D341Med (cell line): ENCODE results near the gene DCDC2B.
"Not testable (repeated sequence)": the region's sequence is repeated elsewhere in the genome, so short reads cannot be mapped to it uniquely, and the experiment has no call there.

ENCODE experiments used
- DNase-seq: peaks from one replicate; pipeline ENCODE4 v3.0.0; 2012; ENCODE audit warnings: low spot score

The DCDC2B gene

DNA sequence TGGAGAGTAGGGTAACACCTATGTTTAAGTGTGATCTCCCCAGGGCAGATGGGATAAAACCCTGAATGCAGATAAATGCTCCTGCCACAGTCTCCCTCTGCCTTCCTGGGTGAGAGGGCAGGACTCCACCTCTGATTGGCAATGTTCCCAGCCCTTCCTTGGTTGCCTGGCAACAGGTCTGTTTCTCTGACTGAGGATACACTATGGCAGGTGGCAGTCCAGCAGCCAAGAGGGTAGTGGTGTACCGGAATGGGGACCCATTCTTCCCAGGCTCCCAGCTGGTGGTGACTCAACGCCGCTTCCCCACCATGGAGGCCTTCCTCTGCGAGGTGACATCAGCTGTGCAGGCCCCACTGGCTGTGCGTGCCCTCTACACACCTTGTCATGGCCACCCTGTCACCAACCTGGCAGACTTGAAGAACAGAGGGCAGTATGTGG is at the start of gene DCDC2B:
Gene DCDC2B (plus strand): TSS at position 199 of the 438 bp plus-strand sequence. CDS start 5 bp downstream, at position 204.
- DNase-seq = peak; percentile 78

DNA sequence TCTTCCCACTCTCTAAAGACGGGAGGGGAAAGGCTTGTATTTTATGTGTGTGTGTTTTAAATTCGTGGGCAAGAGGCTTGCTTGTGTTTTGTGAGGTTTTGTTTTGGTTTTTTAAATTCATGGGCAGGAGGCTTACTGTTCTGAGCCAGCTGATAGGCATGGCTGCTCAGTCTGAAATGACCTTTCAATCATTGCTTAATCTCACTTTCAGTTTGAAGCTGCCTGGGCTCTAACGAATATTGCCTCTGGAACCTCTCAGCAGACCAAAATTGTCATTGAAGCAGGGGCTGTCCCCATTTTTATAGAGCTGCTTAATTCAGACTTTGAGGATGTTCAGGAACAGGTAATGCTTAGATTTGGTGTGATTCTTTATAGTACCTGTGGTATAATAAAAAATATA is 49.7 kb upstream of the DCDC2B start:
- no peak for DNase-seq

DNA sequence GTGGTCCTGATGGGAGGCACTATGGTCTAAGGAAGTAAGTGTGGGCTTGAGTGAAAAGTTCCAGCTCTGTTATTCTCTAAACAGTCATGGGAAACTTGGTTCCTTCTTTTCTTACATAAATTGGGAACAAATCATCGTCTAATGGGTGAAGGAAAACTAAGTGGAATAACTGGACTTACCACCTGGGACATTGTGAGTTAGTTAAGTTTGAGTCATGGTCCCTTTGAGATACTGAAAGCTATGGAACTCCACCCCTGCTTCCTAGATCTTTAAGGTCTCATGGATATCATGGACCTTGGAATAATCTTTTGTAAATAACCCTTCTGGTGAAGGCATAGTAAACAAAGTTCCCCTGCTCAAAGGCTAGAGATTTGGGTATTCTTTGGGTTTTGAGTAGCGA is 45.5 kb upstream of the DCDC2B start:
- DNase-seq = no peak

DNA sequence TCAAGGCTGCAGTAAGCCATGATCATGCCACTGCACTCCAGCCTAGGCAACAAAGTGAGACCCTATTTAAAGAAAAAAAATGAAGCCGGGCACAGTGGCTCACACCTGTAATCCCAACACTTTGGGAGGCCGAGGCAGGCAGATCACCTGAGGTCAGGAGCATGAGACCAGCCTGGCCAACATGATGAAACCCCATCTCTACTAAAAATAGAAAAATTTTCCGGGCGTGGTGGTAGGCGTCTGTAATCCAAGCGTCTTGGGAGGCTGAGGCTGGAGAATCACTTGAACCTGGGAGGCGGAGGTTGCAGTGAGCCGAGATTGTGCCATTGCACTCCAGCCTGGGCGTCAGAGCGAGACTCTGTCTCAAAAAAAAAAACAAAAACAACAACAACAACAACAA is 43.3 kb upstream of the DCDC2B start:
- not testable (repeated sequence) for DNase-seq

DNA sequence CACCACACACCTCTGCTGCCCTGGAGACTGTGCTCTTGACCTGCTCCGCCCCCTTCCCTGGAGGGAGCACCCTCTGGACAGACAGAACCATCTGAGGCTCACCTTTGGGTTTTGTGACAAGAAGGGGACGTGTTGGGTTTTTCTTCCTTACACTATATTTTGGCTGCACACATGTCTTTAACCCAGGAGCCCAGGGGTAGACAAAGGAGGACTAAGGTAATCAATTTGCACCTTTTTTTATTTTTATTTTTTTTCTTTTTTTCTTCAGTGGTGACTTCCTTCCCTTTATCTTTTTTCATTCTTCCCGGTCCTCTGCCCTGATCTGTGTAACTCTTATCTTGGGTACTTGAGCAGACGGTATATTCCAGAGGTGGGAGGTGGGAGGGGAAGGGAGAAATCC is 37.9 kb upstream of the DCDC2B start:
- DNase-seq = no peak

DNA sequence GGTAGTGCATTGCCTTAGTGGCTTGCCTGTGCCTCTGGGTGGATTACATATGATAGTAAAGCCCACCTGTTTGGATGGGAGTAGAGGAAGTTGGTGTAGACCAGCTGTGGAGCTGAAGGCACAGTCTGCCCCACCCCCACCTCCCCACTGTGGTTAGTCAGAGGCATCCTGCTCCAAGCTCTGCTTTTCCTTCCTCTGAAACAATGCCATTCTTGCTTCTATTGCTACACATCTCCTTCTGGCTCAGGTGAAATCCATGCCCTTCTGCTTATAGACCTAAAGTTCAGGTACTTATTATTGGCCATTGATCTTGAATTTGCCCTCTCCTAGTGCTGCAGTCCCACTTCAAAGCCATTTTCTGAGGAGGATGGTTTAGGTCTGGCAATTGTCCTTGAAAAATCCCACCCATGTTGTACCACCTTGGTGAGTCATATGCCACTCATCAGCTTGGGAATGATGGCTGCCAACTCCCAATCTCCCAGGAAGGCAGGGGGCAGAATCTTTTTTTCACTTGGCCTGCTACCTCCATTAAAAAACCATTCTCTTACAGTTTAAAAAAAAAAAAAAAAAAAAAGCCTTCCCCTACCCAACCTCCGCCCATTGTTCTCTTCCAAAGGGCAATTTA is 36.2 kb upstream of the DCDC2B start:
- DNase-seq = no peak

DNA sequence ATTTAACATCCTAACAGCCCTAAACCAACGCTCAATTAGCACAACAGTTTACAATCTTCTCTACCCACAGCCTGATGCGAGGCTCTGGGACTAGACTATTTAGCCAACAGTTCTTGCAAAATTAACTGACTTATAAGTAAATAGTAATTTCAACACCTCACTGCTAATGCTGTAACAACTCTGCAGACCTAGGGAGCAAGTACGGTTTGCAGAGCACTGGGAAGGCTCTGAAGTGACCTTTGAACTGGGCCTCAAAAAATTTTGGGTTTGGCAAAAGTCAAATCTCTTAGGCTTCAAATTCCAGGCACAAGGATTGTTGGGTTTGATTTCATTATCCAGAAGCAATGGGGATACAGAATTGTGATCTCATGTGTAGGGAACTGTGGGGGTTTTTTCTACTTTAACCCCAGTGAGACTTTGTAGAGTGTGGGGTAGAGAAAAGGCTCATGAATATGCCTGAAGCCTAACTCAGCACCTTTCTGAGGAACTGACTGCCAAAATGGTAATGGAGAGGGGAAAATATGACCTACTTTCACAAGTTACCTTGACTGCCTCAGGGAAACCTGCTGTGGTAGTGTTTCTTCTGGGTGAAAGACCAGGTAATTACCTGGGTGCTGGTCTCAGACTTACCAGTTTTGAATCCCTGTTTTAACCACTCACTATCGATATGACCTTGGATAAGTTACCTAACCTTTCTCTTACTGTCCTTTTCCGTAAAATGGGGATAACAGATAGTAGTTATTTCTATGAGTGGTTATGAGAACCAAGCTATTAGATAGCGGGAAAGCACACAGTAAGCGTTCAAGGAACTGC is 30.3 kb upstream of the DCDC2B start:
- DNase-seq = no peak

DNA sequence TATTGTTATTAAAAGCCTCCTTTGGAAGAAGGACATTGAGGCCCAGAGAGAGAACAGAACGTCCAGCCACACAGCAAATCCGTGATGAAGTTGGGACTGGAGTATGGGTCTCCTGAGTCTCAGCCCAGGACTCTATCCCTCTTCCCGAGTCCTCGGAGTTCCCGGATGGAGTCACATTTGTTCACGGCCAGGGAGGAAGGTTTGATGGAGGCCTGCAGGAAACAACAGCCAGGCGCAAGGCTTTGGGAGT is 29.8 kb upstream of the DCDC2B start:
- DNase-seq = no peak

DNA sequence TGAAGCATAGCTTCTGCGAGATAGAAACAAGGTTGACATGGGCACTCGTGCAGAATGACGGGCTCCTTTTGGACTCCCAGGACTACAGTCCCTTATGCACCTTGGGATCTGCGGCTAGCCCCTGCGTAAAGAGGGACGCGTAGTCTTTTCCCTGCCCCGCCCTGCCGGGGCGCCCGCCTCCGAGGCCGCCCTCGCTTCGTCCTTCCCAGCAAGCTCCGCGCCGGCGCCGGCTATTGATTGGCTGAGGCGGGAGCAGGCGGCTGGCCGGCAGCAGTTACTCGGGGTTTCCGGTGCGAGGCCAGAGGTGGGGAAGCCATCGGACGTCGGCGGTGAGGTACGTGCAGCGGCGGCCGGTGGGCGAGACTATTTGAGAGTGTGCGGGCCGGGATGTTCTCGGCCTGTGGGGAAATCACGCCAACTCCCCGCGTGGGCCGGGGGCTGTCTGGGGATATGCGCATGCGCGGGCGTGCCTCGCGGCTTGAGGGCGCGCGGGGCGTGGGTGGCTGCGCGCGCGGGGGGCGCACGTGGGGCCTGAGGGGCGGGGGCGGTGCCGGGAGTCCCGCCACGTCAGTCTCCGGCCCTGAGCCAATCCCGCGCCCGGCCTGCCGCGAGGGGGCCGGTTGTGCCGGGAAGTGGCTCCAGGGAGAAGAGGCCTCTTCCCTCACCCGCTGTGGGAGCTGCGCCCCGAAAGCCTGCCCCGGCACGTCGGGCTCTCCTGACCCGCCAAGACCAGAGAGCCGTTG is 29.3 kb upstream of the DCDC2B start, which contains the start of gene TXLNA:
Gene TXLNA (plus strand): TSS at position 233 of the 743 bp plus-strand sequence. CDS start 671 bp downstream, outside the sequence.
- peak; percentile 97 for DNase-seq

DNA sequence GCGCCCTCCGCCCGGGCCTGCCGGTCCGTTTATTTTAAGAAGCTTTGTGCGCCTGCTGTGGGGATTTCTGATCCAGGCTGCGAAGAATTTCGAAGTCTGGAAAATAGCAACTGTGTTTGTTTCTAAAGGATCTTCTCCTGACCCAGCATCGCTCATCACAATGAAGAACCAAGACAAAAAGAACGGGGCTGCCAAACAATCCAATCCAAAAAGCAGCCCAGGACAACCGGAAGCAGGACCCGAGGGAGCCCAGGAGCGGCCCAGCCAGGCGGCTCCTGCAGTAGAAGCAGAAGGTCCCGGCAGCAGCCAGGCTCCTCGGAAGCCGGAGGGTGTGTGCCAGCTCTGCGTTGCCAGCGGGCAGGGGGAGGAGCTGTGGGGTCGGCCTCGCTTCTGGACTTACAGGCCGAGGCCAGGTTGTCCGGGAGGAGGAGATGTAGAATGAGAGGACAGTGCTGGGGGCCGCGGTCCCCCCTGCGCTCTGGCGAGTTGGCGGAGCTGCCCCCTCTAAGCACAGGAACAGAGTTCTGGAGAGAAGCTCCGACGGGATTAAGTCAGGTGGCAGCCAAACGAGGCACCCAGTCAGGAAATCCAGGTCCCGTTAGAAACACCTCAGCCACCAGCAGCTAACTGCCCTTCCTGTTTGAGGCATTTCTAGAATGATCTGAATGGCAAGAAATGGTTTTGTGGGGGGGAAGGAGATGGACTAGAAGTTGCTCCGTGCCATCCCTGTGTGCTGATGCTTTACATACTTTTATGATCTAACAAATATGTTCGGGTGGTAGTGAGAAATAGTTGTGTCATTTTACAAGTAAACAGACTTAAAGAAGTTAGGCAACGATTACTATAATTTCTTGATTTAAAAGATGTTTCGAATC is 28.5 kb upstream of the DCDC2B start:
- DNase-seq = peak; percentile 78

DNA sequence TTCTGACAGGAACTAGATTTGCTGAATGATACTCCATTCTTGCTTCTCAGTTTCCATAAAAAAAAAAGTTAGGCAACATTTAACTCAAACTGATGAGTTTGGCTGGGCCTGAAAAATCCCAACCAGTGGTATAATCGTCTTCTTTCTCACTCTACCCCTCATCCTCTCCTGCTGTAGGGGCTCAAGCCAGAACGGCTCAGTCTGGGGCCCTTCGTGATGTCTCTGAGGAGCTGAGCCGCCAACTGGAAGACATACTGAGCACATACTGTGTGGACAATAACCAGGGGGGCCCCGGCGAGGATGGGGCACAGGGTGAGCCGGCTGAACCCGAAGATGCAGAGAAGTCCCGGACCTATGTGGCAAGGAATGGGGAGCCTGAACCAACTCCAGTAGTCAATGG is 27.8 kb upstream of the DCDC2B start:
- no peak for DNase-seq

DNA sequence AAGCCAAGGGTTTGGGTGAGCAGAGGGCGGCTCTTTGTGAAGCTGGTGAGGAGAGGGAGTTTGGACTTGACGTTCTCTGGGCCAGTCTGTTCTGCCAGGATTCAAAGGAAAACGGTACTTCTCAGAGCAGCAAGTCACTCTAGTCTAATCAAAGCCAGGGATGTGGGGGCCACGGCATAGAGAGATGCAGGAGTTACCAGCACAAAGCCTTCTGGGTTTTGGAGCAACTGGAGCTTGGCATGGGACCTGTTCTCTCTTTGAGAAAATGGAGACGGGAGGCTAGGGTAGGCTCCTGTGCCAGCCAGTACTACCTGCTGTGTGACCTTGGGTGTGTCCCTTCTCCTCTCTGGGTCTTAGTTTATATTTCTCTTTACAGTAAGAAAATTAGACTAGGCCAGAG is 27.3 kb upstream of the DCDC2B start:
- no peak for DNase-seq

DNA sequence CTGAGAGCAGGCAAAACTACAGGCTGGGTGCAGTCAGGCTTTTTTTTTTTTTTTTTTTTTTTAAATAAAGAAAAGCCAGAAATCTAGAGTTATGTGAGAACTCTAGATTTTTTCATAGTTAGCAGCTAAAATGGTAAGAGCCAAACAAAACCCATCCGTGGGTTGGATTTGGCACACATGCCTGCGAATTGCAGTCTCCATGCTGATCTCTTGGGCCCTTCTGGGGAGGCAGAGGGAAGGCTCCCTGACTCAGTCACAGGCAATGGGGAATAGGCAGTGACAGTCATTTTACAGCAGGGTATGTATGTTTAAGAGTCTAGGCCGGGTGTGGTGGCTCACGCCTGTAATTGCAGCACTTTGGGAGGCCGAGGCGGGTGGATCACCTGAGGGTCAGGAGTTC is 26.8 kb upstream of the DCDC2B start:
- no peak for DNase-seq

DNA sequence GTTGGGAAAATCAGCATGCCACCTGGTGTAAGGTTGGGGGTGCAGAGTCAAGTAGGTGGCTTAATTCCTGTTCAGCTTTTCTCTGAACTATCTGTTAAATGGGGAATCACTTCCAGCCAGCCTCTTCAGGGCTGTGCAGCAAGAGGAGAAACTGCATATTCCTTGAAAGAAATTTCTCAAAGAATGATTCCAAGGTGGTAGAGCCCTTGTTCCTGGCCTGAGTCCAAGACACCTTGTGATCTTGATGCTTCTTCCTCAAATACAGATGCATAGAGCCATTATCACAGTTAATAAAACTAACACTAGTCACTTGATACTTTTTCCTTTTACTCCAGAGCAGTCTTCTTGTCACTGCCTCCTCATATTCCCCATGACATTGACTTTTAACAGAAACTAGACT is 24.2 kb upstream of the DCDC2B start:
- no peak for DNase-seq

DNA sequence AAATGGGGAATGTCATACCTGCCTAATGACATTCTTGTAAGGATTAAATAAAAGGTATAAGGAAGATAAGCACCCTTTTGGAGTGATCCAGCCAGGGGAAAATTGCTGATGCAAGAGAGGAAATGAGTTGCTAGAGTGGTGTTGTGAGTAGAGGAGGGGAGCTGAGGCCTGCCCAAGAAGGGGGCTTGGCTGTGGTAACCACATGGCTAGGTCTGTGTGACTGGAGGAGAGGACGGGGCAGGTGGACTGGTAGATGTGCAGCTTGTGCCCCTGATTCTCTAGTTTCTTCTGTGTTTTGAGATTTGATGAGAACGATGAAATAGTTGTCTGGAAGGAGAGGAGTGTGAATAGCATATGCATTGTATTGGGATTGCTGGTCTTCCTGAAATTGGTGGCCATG is 22.8 kb upstream of the DCDC2B start:
- no peak for DNase-seq

DNA sequence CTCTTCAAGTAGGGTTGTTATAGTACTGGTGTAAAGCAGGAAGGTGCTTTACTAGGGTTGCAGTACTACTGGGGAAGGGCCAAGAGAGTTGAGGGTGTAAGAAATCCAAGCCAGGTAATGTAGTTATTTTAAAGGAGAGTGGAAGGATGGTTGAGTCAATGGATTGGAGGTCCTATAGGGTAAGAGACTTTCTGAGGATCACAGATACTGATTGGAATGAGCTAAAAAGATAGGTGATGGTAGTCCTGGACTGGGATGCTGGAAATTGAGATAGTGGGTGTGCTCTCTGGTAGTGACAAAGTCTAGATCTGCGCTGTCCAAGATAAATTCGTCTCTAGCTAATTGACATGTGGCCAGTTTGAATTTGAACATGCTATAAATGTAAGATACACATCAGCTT is 22.4 kb upstream of the DCDC2B start:
- DNase-seq = no peak

DNA sequence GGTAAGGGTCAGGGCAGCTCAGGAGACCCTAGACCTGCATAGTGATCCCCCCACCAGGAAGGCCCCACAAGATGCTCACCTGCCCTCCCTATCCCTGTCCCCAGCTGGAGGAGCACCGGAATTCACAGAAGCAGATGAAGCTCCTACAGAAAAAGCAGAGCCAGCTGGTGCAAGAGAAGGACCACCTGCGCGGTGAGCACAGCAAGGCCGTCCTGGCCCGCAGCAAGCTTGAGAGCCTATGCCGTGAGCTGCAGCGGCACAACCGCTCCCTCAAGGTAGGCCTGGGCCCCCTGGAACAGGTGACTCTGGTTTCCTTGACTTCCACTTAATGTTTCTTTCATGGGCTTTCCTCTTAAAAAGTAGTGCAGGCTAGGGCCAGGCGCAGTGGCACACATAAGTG is 21.0 kb upstream of the DCDC2B start:
- DNase-seq = no peak

DNA sequence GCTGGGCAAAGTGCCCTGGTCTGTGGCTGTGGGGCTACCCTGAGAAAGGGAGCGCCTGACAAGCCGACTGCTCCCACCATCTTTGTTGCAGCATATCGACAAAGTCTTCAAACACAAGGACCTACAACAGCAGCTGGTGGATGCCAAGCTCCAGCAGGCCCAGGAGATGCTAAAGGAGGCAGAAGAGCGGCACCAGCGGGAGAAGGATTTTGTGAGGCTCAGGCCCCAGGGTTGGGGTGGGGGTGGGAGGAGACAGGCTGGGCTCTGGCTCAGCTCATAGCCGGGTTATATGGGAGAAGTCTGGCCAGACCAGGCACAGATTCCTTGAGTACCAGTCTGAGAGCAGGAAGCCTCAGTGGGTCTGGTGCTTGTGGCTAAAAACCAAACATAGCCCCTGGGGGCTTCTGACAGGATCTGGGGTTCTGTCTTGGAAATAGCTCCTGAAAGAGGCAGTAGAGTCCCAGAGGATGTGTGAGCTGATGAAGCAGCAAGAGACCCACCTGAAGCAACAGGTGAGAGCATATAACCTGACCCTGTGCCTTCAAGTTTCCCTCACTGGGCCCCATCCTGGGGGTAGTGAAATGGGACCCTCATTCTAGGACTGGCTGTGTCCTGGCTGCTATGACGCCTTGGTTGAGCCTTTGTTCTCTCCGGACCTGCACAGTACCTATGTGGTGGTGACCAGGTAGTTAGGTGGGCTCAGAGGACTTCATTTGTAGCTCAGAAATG is 16.5 kb upstream of the DCDC2B start:
- no peak for DNase-seq

DNA sequence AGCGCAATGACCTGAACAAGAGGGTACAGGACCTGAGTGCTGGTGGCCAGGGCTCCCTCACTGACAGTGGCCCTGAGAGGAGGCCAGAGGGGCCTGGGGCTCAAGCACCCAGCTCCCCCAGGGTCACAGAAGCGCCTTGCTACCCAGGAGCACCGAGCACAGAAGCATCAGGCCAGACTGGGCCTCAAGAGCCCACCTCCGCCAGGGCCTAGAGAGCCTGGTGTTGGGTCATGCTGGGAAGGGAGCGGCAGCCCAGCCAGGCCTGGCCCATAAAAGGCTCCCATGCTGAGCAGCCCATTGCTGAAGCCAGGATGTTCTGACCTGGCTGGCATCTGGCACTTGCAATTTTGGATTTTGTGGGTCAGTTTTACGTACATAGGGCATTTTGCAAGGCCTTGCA is 13.9 kb upstream of the DCDC2B start:
- no peak for DNase-seq

DNA sequence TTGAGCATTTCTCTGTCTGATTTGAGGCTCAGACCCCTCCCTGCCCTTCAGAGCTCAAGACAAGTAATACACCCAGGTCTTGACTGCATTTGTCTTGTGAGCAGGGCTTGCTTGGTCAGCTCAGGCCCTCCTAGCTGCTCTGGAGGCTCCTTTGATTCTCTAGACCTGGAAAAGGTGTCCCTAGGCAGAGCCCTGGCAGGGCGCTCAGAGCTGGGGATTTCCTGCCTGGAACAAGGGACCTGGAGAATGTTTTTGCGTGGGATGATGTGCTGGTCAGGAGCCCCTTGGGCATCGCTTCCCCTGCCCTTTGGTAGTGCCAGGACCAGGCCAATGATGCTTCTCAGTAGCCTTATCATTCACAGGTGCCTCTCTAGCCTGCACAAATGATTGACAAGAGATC is 13.4 kb upstream of the DCDC2B start:
- DNase-seq = no peak

DNA sequence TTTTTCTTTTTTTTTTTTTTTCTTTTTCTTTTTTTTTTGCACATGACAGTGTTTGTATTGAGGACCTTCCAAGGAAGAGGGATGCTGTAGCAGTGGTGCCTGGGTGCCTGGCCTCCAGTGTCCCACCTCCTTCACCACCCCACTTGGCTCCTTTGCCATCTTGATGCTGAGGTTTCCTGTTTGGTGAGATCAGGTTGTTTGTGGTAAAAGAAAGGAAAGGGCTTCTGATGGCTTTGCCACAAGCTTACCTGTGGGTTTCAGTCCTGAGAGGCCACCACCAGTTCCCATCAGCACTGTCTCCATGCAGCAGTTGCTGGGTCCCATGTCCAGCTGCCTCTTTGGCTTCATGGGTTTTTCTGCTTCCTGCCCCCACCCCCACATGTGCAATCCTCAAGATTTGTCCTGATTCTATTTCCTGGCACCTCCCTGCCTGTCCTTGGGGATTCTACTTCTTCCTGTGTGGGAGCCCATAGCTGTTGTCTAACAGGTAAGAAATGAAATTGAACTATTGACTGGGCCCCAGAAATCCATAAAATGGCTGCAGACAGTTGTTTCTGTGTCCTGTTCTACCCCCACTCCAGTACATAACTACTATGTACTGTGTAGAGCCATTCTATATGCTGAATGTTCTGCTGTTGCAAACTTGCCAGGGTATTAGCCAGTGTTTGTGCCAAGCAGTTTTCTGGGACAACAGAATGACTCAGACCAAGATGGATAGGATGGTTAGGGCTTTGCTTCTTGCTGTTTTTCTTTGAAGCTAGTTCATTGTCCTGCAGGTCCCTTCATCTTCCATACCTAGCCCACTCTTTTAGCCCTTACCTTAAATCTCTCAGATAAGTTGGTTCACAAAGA is 12.7 kb upstream of the DCDC2B start:
- DNase-seq = no peak
